Neural crest cell (in vitro differentiated cells): Measurements from ENCODE around the gene PTPRM. TPM values are rescaled to one million over a fixed set of nuclear protein-coding genes. Genes with fewer than 3 reads are reported as not detected.

Experiments
- DNase-seq: peaks from one replicate; pipeline ENCODE4 v3.0.0; 2021; ENCODE audit warnings: low read depth, mixed read lengths, low spot score
- H3K27ac Mint-ChIP-seq: one replicate; pipeline ENCODE4 v1.8.0; 2021; ENCODE audit warnings: mild to moderate bottlenecking, mixed read lengths; ENCODE audit not compliant: unreplicated experiment
- H3K27me3 Mint-ChIP-seq: 2 replicates; pipeline ENCODE4 v1.8.0; 2021; ENCODE audit warnings: low read depth, mild to moderate bottlenecking, mixed read lengths
- H3K36me3 Mint-ChIP-seq: 2 replicates; pipeline ENCODE4 v1.8.0; 2021; ENCODE audit warnings: low read depth, mild to moderate bottlenecking, mixed read lengths
- H3K4me1 Mint-ChIP-seq: 2 replicates; pipeline ENCODE4 v1.8.0; 2021; ENCODE audit warnings: mixed read lengths
- H3K4me3 Mint-ChIP-seq: one replicate; pipeline ENCODE4 v1.8.0; 2021; ENCODE audit warnings: mild to moderate bottlenecking, mixed read lengths
- H3K9me3 Mint-ChIP-seq: 2 replicates; pipeline ENCODE4 v1.8.0; 2021; ENCODE audit warnings: mixed read lengths
- total RNA-seq: library from RNA; stranded (reverse); gene quantifications from 2 replicates; pipeline ENCODE4 v1.2.1, GENCODE V29; 2021
- TF ChIP-seq, protein P1 (sequence below): fragments of 200-600 bp; sonication (generic); conservative IDR thresholded peaks from 2 replicates; pipeline ENCODE4 v1.5.0; 2021; ENCODE audit warnings: antibody characterized with exemption, mild to moderate bottlenecking

The PTPRM gene
- total RNA-seq, 1 donor from 2014 or later = 7.7 TPM

DNA sequence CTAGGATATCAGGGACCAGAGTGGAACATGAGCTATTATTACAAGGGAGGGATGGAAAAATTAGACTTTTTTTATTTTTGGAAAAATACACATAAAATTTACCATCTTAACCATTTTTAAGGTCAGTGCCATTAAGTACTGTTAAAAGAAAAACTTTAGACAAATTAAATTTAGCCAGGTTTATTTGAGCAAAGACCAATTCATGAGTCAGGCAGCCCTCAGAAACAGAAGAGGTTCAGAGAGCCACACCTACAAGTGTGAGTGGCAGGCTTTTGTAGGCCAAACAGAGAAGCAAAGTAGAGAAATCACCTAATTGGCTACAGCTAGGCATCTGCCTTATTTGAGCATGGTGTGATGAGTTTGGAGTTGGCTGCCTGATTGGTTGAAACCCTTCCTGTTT lies 740.8 kb downstream of the PTPRM start:
- H3K4me3 Mint-ChIP-seq = no peak overlapping the region
- no peak overlapping the region for H3K27ac Mint-ChIP-seq
- no peaks in the 10 kb centered on the region for H3K27me3 Mint-ChIP-seq
- no peak for DNase-seq
- TF ChIP-seq, protein P1, sequence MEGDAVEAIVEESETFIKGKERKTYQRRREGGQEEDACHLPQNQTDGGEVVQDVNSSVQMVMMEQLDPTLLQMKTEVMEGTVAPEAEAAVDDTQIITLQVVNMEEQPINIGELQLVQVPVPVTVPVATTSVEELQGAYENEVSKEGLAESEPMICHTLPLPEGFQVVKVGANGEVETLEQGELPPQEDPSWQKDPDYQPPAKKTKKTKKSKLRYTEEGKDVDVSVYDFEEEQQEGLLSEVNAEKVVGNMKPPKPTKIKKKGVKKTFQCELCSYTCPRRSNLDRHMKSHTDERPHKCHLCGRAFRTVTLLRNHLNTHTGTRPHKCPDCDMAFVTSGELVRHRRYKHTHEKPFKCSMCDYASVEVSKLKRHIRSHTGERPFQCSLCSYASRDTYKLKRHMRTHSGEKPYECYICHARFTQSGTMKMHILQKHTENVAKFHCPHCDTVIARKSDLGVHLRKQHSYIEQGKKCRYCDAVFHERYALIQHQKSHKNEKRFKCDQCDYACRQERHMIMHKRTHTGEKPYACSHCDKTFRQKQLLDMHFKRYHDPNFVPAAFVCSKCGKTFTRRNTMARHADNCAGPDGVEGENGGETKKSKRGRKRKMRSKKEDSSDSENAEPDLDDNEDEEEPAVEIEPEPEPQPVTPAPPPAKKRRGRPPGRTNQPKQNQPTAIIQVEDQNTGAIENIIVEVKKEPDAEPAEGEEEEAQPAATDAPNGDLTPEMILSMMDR = no peak
- peaks cover 2% of the 10 kb centered on the region for H3K4me1 Mint-ChIP-seq
- H3K9me3 Mint-ChIP-seq = peaks cover 4% of the 10 kb centered on the region
- no peaks in the 10 kb centered on the region for H3K36me3 Mint-ChIP-seq

DNA sequence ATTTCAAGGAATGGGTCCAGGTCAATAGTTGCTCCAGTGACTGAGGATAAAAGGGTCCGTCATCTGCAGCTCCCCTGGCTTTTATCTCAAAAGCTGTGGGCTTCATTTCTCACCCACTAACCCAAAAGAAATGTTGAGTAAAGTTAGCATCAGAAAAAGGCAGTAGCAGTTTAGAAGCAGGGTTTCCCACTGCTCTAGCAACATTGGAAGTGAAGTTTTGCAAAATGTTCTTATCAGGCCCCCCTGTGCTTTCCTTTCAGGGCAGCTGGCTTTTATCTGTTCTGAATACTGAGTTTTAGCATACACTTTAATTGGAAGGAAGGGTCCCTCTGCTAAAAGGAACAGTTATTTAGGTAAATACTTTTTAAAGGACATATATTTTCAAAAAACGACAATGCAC lies 745.9 kb downstream of the PTPRM start:
- no peak overlapping the region for H3K27ac Mint-ChIP-seq
- DNase-seq = no peak
- H3K4me1 Mint-ChIP-seq = peaks cover 3% of the 10 kb centered on the region
- H3K27me3 Mint-ChIP-seq = no peaks in the 10 kb centered on the region
- peaks cover 10% of the 10 kb centered on the region for H3K9me3 Mint-ChIP-seq
- no peak overlapping the region for H3K4me3 Mint-ChIP-seq
- no peaks in the 10 kb centered on the region for H3K36me3 Mint-ChIP-seq
- TF ChIP-seq, protein P1 = no peak

DNA sequence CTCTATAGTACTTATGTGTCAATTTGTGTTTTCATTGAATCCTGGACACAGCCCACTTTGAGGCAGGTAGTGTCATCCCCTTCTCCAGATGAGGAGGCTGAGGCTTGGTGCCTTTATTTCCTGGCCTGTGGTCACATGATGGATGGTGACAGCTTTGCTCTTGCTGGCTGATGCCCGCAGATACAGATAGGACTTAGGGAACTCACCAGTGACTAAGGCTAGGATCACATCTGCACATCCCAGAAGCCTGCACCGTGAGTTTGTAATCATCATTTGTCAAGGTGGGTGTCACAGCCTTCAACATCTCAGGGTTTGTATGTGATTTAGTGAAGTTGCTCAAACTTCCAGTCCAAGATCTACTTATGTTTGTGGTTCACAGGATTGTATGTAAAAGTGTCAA lies 747.0 kb downstream of the PTPRM start:
- no peak overlapping the region for H3K4me3 Mint-ChIP-seq
- H3K27ac Mint-ChIP-seq = no peak overlapping the region
- H3K4me1 Mint-ChIP-seq = peaks cover 3% of the 10 kb centered on the region
- DNase-seq = no peak
- TF ChIP-seq, protein P1 = no peak
- peaks cover 11% of the 10 kb centered on the region for H3K9me3 Mint-ChIP-seq
- no peaks in the 10 kb centered on the region for H3K27me3 Mint-ChIP-seq
- no peaks in the 10 kb centered on the region for H3K36me3 Mint-ChIP-seq

DNA sequence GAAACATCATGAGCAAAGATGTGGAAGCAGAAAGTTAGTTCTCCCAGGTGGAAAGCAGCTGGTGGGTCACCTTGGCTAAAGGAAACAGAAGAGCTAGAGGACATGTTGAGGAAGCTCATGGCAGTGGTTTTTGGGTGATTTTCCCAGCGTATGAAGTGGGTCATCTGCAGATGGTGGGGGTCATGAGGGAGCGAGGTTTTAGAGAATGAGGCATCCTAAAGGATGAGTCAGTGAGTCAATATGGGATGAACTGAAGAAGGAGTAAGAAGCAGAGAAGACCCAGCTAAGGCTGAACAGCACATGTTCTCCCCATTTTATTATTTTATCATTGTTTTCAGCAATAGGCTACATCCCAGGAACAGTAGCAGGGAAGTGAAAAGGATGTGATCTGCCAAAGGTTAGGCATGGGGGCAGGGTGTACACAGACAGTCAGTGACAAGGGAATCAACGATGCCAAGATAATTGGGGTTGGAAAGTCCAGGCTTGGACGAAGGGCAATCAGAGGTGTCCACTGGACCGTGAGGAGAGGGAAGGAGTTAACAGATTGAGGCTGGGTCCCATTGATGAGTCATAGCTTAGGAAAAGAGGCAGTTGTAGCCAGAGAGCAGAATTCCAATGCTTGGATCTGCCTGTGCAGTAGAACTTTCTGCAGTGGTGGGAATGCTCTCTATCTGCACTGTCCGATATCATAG lies 752.8 kb downstream of the PTPRM start:
- H3K27me3 Mint-ChIP-seq = no peaks in the 10 kb centered on the region
- DNase-seq = no peak
- H3K4me1 Mint-ChIP-seq = no peaks in the 10 kb centered on the region
- peaks cover 15% of the 10 kb centered on the region for H3K9me3 Mint-ChIP-seq
- no peak overlapping the region for H3K27ac Mint-ChIP-seq
- no peak overlapping the region for H3K4me3 Mint-ChIP-seq
- TF ChIP-seq, protein P1 = no peak
- H3K36me3 Mint-ChIP-seq = no peaks in the 10 kb centered on the region

DNA sequence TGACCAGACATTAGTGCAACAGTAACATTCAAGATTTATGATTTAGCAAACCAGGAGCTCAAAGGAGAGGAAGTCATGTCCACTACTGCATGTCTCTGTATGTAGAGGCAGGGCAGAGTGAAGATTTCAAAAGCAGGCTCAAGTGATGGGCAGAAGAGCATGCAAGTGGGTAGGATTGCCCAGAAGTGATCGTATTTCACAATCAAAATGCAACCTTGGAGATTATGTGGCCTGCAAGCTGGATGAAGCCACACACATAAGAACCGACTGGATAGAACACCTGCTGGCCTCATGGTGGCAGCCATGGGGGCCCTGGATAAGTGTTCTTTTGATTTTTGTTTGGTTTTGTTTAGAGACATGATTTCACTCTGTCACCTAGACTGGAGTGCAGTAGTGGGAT lies 755.4 kb downstream of the PTPRM start:
- H3K27ac Mint-ChIP-seq = no peak overlapping the region
- H3K27me3 Mint-ChIP-seq = no peaks in the 10 kb centered on the region
- H3K36me3 Mint-ChIP-seq = no peaks in the 10 kb centered on the region
- no peak for DNase-seq
- no peaks in the 10 kb centered on the region for H3K4me1 Mint-ChIP-seq
- peaks cover 12% of the 10 kb centered on the region for H3K9me3 Mint-ChIP-seq
- TF ChIP-seq, protein P1 = no peak
- H3K4me3 Mint-ChIP-seq = no peak overlapping the region
